Measurements from ENCODE around the gene JAKMIP2. TPM values are rescaled to one million over a fixed set of nuclear protein-coding genes. Genes with fewer than 3 reads are reported as not detected.

JAKMIP2 gene
- total RNA-seq, 3 donors from 2014 or later (not counting 1 experiment from before 2014, with no cell fraction given), result 12.2 to 16.1 (median 14.9) TPM

GRCh38 chr5:147631428-147632003 is 151.0 kb downstream of the JAKMIP2 start:
- TF ChIP-seq CTCF (IDR thresholded peaks at IDR 0.05), result no peak
- no peak overlapping the region for H3K4me3 ChIP-seq (ENCODE audit: low read length)
- WGBS (ENCODE audit: insufficient coverage), result 100% methylated on average over 2 of the region's 4 CpGs
- Mint-ChIP-seq H3K4me1 (peaks cover 0 to 4% of the 10 kb centered on the region in 2 donors), H3K27ac (no peak overlapping the region), H3K4me3 (no peak overlapping the region), H3K9me3 (no peaks in the 10 kb centered on the region), H3K27me3 (ENCODE audit: low read depth in 2 of 2) (no peaks in the 10 kb centered on the region), H3K36me3 (peaks cover 5% of the 10 kb centered on the region)
- H3K9me3 ChIP-seq (ENCODE audit: control insufficient read depth, insufficient read depth, low read length), result no peaks in the 10 kb centered on the region
- DNase-seq (no peak), ATAC-seq (no peak)
- intact Hi-C loops (cut with micrococcal nuclease), result no loop called here
- no peaks in the 10 kb centered on the region for H3K4me1 ChIP-seq (ENCODE audit: control insufficient read depth, insufficient read depth, low read length)
- H3K27me3 ChIP-seq (ENCODE audit: control insufficient read depth, insufficient read depth, low read length), result no peaks in the 10 kb centered on the region
- H3K36me3 ChIP-seq (ENCODE audit: control insufficient read depth, insufficient read depth, low read length), result peaks cover 25% of the 10 kb centered on the region
- no peak overlapping the region for H3K27ac ChIP-seq (ENCODE audit: low read length)

- 99% methylated on average over 4 of the region's 4 CpGs for WGBS (ENCODE audit: insufficient coverage)
- Mint-ChIP-seq H3K4me3 (no peak overlapping the region), H3K9me3 (no peaks in the 10 kb centered on the region)
Measured at GRCh38 chr5:147629196-147629595, 153.3 kb downstream of the JAKMIP2 start.

GRCh38 chr5:147628058-147628895 is 154.3 kb downstream of the JAKMIP2 start:
- no peaks in the 10 kb centered on the region for H3K9me3 Mint-ChIP-seq
- Histone ChIP-seq H3K9me3 (ENCODE audit: control insufficient read depth, insufficient read depth, low read length) (no peaks in the 10 kb centered on the region), H3K36me3 (ENCODE audit: control insufficient read depth, insufficient read depth, low read length) (peaks cover 14% of the 10 kb centered on the region), H3K4me1 (ENCODE audit: control insufficient read depth, insufficient read depth, low read length) (no peaks in the 10 kb centered on the region), H3K27ac (ENCODE audit: low read length) (no peak overlapping the region), H3K4me3 (ENCODE audit: low read length) (no peak overlapping the region), H3K27me3 (ENCODE audit: control insufficient read depth, insufficient read depth, low read length) (no peaks in the 10 kb centered on the region)
- ATAC-seq (peak; percentile 84 to 91 (median 90)), DNase-seq (peak; percentile 42 to 76)
- 71% methylated on average over 7 of the region's 8 CpGs for WGBS (ENCODE audit: insufficient coverage)
- intact Hi-C loops (cut with micrococcal nuclease), result loop anchor here (1.0 kb wide), 1 partner anchor 194 kb away; no protein-coding TSS in a partner anchor
- H3K36me3 Mint-ChIP-seq, result peaks cover 5% of the 10 kb centered on the region
- TF ChIP-seq CTCF (IDR thresholded peaks at IDR 0.05), result peak; percentile 82
- H3K27me3 Mint-ChIP-seq (ENCODE audit: low read depth in 2 of 2), result no peaks in the 10 kb centered on the region
- no peak overlapping the region for H3K27ac Mint-ChIP-seq
- H3K4me3 Mint-ChIP-seq, result no peak overlapping the region
- peaks cover 0 to 4% of the 10 kb centered on the region in 2 donors for H3K4me1 Mint-ChIP-seq

More at GRCh38 chr5:147629196-147629595, 153.3 kb downstream of the JAKMIP2 start:
- Histone ChIP-seq H3K36me3 (ENCODE audit: control insufficient read depth, insufficient read depth, low read length) (peaks cover 17% of the 10 kb centered on the region), H3K27ac (ENCODE audit: low read length) (no peak overlapping the region), H3K9me3 (ENCODE audit: control insufficient read depth, insufficient read depth, low read length) (no peaks in the 10 kb centered on the region), H3K4me3 (ENCODE audit: low read length) (no peak overlapping the region), H3K27me3 (ENCODE audit: control insufficient read depth, insufficient read depth, low read length) (no peaks in the 10 kb centered on the region), H3K4me1 (ENCODE audit: control insufficient read depth, insufficient read depth, low read length) (no peaks in the 10 kb centered on the region)
- intact Hi-C loops (cut with micrococcal nuclease), result no loop called here
- no peak for DNase-seq
- no peak for ATAC-seq
- Mint-ChIP-seq H3K4me1 (peaks cover 0 to 4% of the 10 kb centered on the region in 2 donors), H3K36me3 (peaks cover 5% of the 10 kb centered on the region), H3K27me3 (ENCODE audit: low read depth in 2 of 2) (no peaks in the 10 kb centered on the region), H3K27ac (peak overlapping the region in 1 of 2 donors; percentile 47)
- no peak for TF ChIP-seq CTCF (IDR thresholded peaks at IDR 0.05)
